Umbilical cord (tissue), 2 donors: Measurements from ENCODE around the gene DHRS4L2. TPM values are rescaled to one million over a fixed set of nuclear protein-coding genes. Genes with fewer than 3 reads are reported as not detected.
"Not testable (repeated sequence)": the region's sequence is repeated elsewhere in the genome, so short reads cannot be mapped to it uniquely, and the experiment has no call there.

Experiments
- DNase-seq: peaks from one replicate; pipeline ENCODE4 v3.0.0-alpha.2; 2015; ENCODE audit warnings: low spot score
- total RNA-seq: library from RNA; depleted of rRNA; stranded (reverse); fragments of >200 nt; gene quantifications from one replicate; pipeline ENCODE4 v1.2.3, GENCODE V29; 2014; ENCODE audit warnings: low replicate concordance; ENCODE audit not compliant: insufficient read depth

The DHRS4L2 gene
- total RNA-seq, 1 donor from 2014 or later, result 13.2 TPM

DNA sequence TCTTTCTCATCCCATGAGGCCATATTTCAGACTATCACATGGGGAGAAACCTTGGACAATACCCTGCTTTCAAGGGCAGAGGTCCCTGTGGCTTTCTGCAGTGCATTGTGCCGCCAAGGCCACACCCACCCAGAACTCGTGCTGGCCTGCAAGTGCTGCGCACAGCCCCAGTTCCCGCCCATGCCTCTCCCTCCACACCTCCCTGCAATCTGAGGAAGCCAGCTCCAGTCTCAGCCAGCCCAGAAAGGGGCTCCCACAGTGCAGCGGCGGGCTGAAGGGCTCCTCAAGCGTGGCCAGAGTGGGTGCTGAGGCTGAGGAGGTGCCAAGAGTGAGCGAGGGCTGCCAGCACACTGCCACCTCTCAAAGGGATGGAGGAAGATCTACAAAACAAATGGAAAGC, 15.6 kb upstream of the DHRS4L2 start:
- not testable (repeated sequence) for DNase-seq

DNA sequence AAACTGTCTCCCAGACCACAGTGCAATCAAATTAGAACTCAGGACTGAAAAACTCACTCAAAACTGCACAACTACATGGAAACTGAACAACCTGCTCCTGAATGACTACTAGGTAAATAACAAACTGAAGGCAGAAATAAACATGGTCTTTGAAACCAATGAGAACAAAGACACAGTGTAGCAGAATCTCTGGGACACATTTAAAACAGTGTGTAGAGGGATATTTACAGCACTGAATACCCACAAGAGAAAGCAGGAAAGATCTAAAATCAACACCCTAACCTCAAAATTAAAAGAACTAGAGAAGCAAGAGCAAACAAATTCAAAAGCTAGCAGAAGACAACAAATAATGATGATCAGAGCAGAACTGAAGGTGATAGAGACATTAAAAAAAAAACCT, 14.7 kb upstream of the DHRS4L2 start:
- not testable (repeated sequence) for DNase-seq

DNA sequence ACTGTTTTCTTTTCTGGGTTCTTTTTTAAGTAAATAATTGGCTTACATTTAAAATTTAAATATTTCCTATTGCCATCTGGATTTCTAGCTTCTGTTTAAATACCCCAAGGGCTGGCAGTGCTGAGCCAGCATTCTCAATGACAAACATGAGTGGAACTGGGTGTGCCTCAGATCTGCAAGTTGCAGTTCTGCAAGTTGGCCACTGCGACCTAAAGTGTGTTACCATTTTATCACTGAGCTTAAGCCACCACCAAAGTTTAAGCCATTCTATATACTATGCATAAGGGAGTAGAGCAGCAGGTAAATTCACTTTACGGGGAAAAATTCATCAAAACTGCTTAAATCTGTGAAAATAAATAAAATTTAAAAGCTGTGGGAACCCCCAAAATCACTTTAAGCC, 11.5 kb upstream of the DHRS4L2 start:
- DNase-seq, result not testable (repeated sequence)

DNA sequence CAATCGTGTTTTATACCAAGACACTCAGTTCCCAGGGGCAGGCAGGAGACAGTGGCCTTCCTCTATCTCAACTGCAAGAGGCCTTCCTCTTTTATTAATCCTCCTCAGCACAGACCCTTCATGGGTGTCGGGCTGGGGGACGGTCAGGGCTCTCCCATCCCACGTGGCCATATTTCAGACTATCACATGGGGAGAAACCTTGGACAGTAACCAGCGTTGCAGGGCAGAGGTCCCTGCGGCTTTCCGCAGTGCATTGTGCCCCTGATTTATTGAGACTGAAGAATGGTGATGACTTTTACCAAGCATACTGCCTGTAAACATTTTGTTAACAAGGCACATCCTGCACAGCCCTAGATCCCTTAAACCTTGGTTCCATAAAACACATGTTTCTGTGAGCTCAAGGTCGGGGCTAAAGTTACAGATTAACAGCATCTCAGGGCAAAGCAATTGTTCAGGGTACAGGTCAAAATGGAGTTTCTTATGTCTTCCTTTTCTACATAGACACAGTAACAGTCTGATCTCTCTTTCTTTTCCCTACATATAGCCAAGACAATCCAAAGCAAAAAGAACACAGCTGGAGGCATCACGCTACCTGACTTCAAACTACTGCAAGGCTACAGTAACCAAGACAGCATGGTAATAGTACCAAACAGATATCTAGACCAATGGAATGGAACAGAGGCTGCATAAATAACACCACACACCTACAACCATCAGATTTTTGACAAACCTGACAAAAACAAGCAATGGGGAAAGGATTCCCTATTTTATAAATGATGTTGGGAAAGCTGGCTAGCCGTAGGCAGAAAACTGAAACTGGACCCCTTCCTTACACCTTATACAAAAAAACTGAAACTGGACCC, 6.5 kb upstream of the DHRS4L2 start:
- not testable (repeated sequence) for DNase-seq

DNA sequence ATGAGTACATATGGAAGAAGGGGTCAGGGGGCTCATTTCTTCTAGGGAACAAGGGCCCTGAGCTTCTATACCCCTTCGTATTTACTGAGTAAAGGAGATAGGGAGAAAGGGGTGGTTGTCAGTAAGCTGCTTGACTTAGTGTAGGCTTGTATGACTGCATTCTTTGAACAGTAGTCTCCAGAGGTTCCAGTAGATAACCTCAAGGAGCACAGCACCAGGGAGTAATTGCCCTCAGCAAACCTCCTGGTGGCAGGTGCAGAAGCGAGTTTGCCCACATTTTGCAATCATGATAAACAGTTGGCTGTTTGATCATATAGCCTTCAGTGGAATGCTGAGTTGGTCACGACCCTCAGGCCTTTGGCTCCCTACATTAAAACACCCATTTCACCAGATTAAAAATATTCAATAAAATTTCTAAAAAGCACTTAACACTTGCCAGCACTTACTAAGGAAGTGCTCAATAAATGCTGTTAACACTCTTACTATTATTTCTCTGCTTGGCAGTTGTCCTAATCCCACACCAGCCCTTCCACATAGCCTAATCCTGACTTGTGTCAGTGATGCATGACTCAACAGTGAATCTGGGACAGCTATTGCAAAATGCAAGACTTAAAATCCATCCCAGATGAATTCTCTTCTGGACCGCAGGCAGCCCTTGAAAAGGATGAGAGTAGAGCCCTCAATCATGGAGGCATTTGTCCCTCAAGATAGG, 3.7 kb upstream of the DHRS4L2 start:
- peak; percentile 94 for DNase-seq

DNA sequence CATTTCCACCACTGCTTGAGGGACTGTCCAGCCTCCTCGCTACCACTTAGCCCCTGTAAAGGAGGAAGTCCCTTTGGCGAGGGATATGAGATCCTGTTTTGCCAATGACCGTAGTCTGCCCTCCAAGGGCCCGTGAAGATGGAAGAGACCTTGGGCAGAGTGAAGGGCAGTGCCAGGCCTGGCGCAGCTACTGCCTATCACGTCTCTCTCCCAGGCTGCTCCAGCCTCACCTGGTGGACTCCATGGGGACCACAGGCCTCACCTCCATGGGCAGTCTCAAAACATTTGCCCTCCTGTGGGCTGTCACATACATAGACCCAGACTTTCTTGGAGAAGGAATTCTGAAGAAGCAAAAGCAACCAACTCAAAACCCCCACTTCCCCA, 514 bp upstream of the DHRS4L2 start:
- DNase-seq, result not testable (repeated sequence)

DNA sequence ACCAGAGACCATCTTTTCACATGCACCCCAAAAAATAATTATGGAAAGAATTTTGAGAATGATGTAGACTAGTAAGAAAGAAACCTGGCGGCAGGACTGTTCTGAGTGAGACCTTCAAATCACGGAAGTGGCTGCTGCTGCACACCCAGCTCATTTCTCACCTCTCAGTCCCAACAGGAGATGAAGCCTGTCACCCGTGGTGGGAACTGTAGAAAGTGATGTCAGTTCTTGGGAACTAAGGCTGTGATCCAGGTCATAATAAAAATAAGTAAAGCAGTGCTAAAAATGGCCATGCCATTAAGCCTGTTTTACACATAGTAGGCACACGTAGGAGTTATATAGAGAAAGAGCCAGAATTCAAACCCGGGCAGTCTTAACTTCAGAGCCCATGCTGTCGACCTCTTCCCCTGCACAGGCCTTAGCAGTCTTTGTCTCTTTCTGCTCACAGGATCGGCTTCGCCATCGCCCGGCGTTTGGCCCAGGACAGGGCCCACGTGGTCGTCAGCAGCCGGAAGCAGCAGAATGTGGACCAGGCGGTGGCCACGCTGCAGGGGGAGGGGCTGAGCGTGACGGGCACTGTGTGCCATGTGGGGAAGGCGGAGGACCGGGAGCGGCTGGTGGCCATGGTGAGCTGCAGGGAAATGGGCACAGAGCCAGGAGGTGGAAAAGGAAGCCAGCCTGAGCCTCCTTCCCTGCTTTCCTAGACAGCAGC, 1.2 kb downstream of the DHRS4L2 start:
- DNase-seq, result not testable (repeated sequence)

DNA sequence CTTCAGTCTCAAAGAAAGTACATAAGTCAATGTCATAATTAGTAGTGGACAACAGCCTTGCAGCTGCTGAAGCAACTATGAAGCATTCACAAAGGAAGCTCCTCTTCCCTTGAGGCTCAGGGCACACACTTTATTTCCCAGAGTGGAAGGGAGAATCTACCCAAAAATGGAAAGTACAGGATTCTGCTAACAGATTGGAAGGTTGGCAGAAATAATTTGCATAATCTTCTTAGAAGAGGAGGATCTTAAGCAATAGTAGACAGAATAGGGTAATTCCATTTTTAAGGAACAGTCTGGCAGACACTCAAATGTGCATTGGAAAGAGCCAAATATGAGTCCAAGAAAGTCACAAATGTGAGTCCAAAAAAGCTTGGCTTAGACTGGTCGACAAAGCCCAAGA, 2.2 kb downstream of the DHRS4L2 start:
- not testable (repeated sequence) for DNase-seq

DNA sequence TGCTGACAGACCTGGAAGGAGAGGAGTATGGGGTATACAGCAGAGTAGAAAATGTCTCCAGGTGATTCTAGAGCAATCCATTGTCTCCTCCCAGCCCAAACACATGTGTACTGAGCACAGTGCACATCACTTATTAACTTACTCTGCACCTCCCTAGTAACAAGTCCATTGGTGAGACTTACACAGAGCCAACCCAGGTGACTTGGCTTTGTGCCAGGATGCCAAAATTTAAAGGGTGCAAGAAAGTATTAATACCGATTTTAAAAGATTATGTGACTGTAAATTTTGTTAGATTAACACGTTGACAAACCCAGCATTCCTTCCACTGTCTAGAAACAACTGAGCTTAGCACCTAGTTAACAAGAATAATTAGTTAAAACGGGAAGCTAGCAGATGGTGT, 4.3 kb downstream of the DHRS4L2 start:
- DNase-seq, result not testable (repeated sequence)

DNA sequence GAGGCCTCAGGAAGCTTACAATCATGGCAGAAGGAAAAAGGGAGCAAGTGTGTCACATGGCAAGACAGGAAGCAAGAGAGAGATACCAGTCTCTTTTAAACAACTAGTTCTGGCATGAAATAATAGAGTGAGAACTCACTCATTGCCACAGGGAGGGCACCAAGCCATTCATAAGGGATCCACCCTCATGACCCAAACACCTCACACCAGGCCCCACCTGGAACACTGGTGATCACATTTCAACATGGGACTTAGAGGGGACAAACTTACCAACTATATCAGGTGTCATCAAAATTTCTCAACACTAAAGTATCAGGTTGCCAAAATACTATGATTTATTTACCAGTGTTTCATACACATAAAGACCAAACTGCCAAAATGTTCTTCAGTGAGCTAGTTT, 7.3 kb downstream of the DHRS4L2 start:
- DNase-seq, result not testable (repeated sequence)

DNA sequence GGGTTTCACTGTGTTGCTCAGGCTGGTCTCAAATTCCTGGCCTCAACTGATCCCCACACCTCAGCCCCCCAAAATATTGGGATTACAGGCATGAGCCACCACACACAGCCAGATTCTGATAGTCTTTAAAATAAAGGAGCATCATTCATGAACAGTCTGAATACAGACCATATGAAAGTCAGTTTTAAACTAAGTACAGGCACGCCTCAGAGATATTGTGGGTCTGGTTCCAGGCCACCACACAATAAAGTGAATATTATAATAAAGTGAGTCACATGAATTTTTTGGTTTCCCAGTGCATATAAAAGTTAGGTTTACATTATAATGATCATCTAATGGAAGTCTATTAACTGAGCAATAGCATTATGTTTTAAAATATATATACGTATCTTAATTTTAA, 8.1 kb downstream of the DHRS4L2 start:
- DNase-seq, result not testable (repeated sequence)

DNA sequence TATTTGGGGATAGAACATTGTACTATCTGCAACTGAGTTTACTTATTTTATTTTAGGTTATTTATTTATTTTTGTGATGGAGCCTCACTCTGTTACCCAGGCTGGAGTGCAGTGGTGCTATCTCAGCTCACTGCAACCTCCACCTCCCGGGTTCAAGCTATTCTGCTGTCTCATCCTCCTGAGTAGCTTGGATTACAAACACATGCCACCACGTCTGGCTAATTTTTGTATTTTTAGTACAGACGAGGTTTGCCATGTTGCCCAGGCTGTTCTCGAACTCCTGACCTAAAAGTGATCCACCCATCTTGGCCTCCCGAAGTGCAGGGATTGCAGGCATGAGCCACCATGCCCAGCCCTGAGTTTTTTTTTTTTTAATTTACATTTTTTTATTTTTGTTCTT, 10.9 kb downstream of the DHRS4L2 start:
- not testable (repeated sequence) for DNase-seq

DNA sequence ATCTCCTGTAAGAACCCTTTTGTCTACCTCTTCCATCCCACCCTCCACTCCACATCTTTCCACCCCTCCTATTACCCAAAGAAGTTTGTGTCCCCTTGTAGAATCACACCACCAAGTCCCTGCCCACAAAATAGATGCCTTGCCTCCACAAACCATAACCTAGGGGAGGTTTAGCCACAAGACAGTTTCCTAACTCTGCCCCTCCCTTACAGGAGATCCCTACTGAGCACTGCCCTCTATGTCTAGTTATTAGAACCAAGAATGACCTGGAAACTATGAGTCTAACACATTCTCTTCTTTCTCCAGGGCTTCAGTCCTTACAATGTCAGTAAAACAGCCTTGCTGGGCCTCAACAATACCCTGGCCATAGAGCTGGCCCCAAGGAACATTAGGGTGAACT, 12.3 kb downstream of the DHRS4L2 start:
- not testable (repeated sequence) for DNase-seq

DNA sequence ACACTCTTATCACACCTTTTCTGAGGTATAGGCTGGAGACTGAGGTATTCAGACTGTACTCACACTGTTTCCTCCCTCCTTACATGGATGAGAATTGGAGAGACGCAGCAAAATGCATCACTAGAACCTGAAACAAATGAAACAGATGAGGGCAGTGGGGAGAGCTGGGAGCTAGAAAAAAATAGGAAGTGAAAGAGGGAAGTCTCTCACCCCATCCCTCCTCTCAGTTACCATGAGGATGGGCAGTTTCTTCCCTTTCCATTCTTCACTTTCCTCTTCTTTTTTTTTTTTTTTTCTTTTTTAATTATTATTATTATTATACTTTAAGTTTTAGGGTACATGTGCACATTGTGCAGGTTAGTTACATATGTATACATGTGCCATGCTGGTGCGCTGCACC, 12.9 kb downstream of the DHRS4L2 start:
- not testable (repeated sequence) for DNase-seq

DNA sequence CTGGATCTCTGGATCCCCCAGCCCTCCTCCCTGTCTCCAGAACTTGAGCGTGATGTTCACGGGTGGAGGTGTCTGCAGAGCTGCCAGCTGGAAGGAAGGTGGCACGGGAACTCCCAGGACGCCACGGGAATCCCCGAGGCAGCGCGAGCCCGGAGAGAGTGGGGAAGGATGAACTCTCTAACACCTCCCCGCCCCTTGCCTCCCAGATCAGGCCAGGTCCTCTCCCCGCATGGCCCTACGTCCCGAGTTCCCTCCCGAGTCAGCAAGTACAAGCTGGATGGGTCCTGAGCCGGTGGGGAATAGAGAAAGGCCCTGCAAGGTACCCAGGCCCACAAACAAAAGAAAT, 17.7 kb downstream of the DHRS4L2 start:
- DNase-seq, result not testable (repeated sequence)

DNA sequence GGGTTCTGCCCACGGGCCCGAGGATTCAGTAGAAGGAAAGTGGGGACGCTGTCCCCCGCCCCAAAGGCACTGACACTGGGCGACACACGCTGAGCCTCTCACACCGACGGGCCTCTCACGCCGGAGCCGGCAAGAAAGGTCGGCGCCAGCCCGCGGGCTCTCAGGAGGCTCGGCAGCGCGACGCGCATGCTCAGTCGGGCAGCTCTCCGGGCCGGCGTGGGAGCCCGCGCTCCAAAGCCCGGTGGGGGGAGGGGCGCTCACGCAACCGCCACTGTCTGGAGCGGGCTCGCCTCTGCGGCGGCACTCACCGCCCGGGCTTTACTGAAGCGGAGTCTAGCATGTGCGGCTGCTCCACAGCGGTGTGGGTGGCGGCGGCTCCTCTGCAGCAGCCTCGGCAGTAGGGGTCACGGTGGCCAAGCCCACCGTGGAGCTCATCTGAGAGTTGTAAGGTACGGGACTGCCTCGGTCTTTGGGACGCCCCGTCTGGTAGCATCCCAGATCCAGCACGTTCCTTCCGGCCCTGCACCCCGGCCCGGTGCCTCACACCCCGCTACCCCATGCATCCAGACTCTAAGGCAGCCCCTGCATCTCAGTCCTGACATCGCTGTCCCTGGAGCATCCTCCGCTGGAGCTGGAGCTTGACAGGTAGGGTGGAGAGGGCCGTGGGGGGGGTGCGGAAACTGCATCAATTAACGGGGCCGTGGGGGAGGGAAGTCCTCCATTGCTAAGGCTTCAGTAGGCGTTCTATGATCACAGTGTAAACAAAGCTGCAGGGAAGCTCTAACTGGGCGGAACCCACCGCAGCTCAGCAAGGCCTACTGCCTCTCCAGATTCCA, 18.3 kb downstream of the DHRS4L2 start:
- peak; percentile 28 for DNase-seq

DNA sequence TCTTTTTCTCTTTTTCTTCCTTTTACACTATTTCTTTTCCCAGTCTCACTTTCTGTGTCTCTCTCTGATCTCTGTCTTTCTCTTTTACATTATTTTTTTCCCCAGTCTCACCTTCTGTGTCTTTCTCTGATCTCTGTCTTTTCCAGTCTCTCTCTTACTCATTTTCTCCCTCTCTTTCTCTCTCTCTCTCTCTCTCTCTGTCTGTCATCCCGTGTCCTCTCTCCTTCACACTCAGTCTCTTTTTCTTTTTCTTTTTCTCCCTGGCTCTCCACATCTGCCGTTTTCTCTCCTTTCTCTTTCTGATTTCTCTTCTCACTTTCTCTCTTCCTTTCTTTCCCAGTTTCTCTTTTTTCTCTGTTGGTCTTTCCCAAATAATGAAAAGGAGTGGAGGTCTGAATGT, 22.3 kb downstream of the DHRS4L2 start:
- no peak for DNase-seq

DNA sequence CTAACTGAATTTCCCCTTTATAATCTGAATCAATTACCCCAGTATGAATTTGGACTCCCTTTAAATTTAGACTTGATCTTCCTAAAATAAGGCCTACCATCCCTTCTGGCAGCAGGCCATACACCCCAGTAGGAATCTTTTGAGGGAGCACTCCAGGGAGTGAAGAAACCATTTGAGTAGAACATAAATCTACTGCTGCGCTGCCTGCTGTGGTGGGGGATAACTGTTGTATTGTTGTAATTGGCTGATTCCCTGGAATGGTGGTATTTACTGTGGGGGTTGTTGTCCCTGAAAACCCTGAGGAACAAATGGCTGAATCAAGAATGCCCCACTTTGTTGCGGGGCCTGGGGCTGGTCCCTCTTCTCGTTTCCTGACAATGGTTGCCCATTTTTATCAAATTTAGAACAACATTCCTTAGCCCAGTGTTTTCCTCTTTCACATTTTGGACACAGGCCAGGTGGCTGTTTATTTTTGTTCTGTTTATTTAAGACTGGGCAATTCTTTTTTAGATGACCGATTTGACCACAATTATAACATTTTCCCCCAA, 24.1 kb downstream of the DHRS4L2 start:
- not testable (repeated sequence) for DNase-seq

DNA sequence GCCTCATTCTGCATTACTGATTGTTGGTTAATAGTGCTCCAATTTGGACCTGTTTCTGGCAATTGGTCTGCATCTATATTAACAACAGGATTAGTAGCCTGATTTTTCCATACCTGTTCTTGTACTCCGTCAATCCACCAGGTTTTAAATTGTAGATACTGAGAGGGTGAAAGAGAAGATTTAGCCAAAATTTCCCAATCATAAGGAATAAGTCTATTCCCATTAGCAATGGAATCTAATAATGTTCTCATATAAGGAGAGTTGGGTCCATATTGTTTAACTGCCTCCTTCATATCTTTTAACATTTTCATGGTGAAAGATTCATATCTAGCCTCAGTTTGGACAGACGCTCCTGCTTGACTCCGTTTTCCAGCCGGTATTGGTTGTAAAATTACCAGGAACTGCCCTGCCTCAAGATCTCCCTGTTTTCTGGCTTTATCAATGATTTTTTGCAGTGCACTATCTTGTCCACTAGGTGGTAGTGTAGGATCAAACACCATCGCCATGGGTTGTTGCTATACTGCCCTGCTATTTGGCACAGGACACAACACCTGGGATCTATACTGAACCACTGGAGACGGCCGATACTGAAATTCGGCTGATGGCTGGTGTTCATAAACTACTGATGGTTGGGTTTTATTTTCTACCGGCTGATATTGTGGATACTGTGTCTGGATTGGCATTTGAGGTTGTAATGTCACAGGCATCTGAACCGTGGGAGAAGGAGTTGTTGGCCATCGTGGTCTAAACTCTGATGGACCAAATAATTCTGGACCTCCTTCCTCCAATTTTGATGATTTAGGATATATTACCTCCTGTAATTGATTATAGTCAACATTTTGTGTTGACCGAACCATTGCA, 25.2 kb downstream of the DHRS4L2 start:
- peak; percentile 80 for DNase-seq

DNA sequence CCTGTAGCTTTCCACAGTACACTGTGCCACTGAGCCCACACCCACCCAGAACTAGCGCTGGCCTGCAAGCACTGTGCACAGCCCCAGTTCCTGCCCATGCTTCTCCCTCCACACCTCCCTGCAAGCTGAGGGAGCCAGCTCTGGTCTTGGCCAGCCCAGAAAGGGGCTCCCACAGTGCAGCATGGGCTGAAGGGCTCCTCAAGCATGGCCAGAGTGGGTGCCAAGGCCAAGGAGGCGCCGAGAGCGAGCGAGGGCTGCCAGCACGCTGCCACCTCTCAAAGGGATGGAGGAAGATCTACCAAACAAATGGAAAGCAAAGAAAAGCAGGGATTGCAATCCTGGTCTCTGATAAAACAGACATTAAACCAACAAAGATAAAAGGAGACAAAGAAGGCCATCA, 27.0 kb downstream of the DHRS4L2 start:
- not testable (repeated sequence) for DNase-seq
